Measurements from ENCODE around the gene ERC1. TPM values are rescaled to one million over a fixed set of nuclear protein-coding genes. Genes with fewer than 3 reads are reported as not detected.

The ERC1 gene
- total RNA-seq, 2 experiments from 2014 or later = 21.7 to 27.0 TPM

DNA sequence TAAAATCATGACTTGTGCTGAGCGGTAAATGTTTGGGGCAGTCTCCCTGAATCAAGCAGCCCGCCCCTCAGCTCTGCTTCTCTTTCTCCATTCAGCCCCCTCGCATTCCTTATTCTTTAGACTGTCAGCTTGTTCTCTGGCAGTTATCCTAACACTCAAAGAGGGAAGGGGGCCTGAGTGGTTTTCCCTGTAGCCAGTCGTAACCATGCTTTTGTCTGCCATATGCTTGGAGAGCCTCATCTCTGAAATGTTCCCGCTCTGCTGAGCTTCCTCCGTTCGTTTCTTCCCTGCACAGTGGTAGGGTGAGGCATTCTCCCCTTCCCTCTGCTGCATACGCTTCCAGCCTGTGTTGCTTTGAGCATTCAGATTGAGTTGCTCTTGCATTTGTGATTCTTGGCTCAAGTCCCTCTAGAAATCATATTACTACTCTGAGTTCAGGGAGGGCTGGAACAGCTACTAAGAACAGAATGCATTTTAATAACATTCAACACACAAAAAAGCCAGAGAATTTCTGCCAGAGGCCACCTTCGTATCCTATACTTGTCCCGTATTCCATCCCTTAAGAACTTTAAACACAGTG is 483.6 kb downstream of the ERC1 start:
- TF ChIP-seq, protein P1, sequence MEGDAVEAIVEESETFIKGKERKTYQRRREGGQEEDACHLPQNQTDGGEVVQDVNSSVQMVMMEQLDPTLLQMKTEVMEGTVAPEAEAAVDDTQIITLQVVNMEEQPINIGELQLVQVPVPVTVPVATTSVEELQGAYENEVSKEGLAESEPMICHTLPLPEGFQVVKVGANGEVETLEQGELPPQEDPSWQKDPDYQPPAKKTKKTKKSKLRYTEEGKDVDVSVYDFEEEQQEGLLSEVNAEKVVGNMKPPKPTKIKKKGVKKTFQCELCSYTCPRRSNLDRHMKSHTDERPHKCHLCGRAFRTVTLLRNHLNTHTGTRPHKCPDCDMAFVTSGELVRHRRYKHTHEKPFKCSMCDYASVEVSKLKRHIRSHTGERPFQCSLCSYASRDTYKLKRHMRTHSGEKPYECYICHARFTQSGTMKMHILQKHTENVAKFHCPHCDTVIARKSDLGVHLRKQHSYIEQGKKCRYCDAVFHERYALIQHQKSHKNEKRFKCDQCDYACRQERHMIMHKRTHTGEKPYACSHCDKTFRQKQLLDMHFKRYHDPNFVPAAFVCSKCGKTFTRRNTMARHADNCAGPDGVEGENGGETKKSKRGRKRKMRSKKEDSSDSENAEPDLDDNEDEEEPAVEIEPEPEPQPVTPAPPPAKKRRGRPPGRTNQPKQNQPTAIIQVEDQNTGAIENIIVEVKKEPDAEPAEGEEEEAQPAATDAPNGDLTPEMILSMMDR (IDR thresholded peaks at IDR 0.05) = no peak
- Mint-ChIP-seq H3K9me3 (no peaks in the 10 kb centered on the region), H3K36me3 (ENCODE audit: low read depth) (no peaks in the 10 kb centered on the region), H3K27me3 (no peaks in the 10 kb centered on the region), H3K4me1 (ENCODE audit: low read depth) (peaks cover 5% of the 10 kb centered on the region), H3K27ac (no peak overlapping the region), H3K4me3 (no peak overlapping the region)
- POLR2A ChIA-PET = interaction anchor here (1.6 kb wide), 1 partner anchor 10 kb away, joined by 6 read pairs; no protein-coding TSS in a partner anchor
- DNase-seq (no peak), ATAC-seq (no peak)
- CTCF ChIA-PET = interaction anchor here (1.0 to 1.6 kb wide), 3 partner anchors 14 to 357 kb away, joined by 3 to 6 read pairs (median 4); no protein-coding TSS in a partner anchor
- intact Hi-C loops (cut with micrococcal nuclease) = no loop called here

DNA sequence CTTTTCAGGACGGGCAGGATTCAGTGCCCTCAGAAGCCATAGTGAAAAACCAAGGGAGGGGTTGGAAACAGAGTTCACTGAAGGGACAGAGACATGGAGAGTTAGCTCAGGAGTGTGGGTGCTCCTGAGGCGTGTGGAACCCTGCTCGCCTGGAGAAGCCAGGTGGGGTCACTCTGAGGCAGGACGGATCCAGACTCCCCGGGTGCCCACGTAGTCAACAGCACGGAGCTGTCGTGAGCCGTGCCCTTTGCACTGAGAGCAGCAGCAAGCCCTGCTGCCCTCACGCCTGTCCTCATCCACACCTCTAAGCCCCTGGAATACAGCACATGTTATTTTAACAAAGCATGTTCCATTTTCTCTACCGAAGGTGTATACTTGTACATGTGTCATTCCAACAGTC is 488.6 kb downstream of the ERC1 start:
- H3K27me3 Mint-ChIP-seq = no peaks in the 10 kb centered on the region
- no peaks in the 10 kb centered on the region for H3K36me3 Mint-ChIP-seq (ENCODE audit: low read depth)
- intact Hi-C loops (cut with micrococcal nuclease) = no loop called here
- ATAC-seq (no peak), DNase-seq (no peak)
- ChIA-PET CTCF (no interaction called here), POLR2A (no interaction called here)
- no peak overlapping the region for H3K27ac Mint-ChIP-seq
- TF ChIP-seq, protein P1 (IDR thresholded peaks at IDR 0.05) = no peak
- H3K9me3 Mint-ChIP-seq = no peaks in the 10 kb centered on the region
- no peaks in the 10 kb centered on the region for H3K4me1 Mint-ChIP-seq (ENCODE audit: low read depth)
- no peak overlapping the region for H3K4me3 Mint-ChIP-seq

DNA sequence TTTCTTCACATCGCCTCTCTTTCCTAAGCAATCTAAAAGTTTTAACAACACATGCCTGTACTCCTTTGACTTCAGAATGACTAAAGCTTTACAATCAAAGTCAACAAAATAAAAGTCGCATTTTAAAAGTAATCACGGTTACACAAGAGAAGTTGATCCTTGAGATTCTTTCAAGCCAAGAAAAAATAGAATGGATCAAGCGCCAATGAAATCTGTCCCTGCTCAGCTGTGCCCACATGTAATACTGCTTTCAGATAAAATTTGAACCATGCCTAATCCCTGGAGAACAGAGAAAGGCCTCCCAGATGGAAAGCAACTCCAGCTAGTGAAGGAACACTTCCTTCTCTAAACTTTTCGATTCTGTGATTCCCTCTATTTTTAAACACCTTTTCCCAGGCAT is 490.3 kb downstream of the ERC1 start:
- Mint-ChIP-seq H3K4me3 (no peak overlapping the region), H3K9me3 (no peaks in the 10 kb centered on the region), H3K27ac (no peak overlapping the region), H3K4me1 (ENCODE audit: low read depth) (no peaks in the 10 kb centered on the region), H3K27me3 (no peaks in the 10 kb centered on the region), H3K36me3 (ENCODE audit: low read depth) (no peaks in the 10 kb centered on the region)
- POLR2A ChIA-PET = no interaction called here
- TF ChIP-seq, protein P1 (IDR thresholded peaks at IDR 0.05) = no peak
- intact Hi-C loops (cut with micrococcal nuclease) = no loop called here
- DNase-seq (no peak), ATAC-seq (no peak)
- CTCF ChIA-PET = interaction anchor here (0.7 to 1.0 kb wide), 2 partner anchors 102 to 431 kb away, joined by 3 read pairs; no protein-coding TSS in a partner anchor

DNA sequence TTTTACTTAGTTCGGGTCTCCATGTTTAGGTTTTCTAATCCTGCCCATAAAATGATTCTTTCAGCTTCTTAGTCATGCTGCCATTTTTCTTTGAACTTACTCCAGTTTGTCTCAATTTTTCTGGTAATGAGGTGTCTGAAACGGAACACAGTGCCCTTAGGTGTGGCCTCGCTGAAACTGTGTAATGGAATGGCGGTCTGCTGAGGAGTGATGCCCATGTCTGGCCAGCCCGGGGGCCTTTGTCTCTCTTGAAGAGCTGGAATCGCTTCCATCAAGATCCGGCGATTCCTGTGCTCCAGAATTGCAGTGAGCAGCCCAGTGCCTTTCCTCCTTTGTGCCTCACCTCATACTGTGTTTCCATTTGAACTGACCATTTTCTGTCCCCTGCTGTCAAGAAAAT is 490.9 kb downstream of the ERC1 start:
- Mint-ChIP-seq H3K27ac (no peak overlapping the region), H3K4me3 (no peak overlapping the region), H3K9me3 (no peaks in the 10 kb centered on the region), H3K27me3 (no peaks in the 10 kb centered on the region), H3K36me3 (ENCODE audit: low read depth) (no peaks in the 10 kb centered on the region), H3K4me1 (ENCODE audit: low read depth) (peaks cover 4% of the 10 kb centered on the region)
- TF ChIP-seq, protein P1 (IDR thresholded peaks at IDR 0.05) = no peak
- intact Hi-C loops (cut with micrococcal nuclease) = no loop called here
- POLR2A ChIA-PET = no interaction called here
- ATAC-seq (no peak), DNase-seq (no peak)
- CTCF ChIA-PET = interaction anchor here (1.0 kb wide), 1 partner anchor 101 kb away, joined by 3 read pairs; no protein-coding TSS in a partner anchor

DNA sequence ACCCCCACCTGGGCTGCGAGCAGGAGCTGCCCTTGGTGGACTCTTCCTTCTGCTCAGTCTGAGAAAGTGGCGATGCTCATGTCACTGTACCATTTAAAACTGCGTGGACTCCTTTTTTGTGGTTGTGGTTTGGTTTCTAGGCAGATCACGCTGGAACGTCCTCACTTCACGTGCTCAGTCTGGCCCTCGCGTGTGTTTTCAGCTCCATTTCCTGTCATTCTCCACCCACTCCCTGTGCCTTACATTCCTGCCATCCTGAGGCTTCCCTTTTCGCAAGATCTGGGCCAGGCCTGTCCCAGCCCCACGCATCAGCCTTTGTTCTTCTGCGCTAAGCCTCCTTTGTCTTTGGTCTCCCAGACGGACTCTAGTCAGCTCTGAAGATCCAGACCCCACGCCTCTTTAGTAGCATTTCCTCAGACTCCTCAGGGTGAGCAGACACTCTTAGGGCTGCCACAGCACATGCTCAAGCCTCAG is 497.9 kb downstream of the ERC1 start:
- POLR2A ChIA-PET = no interaction called here
- Mint-ChIP-seq H3K9me3 (no peaks in the 10 kb centered on the region), H3K4me1 (ENCODE audit: low read depth) (peaks cover 18% of the 10 kb centered on the region), H3K36me3 (ENCODE audit: low read depth) (peaks cover 8% of the 10 kb centered on the region), H3K4me3 (no peak overlapping the region), H3K27me3 (no peaks in the 10 kb centered on the region), H3K27ac (peak overlapping the region; percentile 53)
- intact Hi-C loops (cut with micrococcal nuclease) = no loop called here
- ATAC-seq = peak; percentile 58
- peak; percentile 26 for DNase-seq
- TF ChIP-seq, protein P1 (IDR thresholded peaks at IDR 0.05) = no peak
- CTCF ChIA-PET = interaction anchor here (0.9 to 3.2 kb wide), 4 partner anchors 14 to 371 kb away, joined by 3 to 14 read pairs (median 4); no protein-coding TSS in a partner anchor

Measured in activated CD8-positive, alpha-beta T cell treated with anti-CD3 and anti-CD28 coated beads for 36 hours (primary cell).